GM12864 (cell line): ENCODE results near the gene PLVAP.
A peak's percentile ranks its signal among the peaks of the same experiment; 100 is the strongest.

Experiments used
- DNase-seq: peaks from one replicate; pipeline ENCODE4 v3.0.0-alpha.2; 2011; ENCODE audit warnings: low read depth
- H3K4me3 ChIP-seq: 2 replicates; pipeline ENCODE4 v1.5.1; 2011; ENCODE audit warnings: mild to moderate bottlenecking, low read depth, low read length, control low read depth
- TF ChIP-seq, protein P1 (sequence below): IDR thresholded peaks from 2 replicates; pipeline ENCODE4 v1.5.1; 2011; ENCODE audit warnings: low read depth, mild to moderate bottlenecking, moderate library complexity, low read length, control low read depth, inconsistent platforms; ENCODE audit errors: missing control alignments

The PLVAP gene

DNA sequence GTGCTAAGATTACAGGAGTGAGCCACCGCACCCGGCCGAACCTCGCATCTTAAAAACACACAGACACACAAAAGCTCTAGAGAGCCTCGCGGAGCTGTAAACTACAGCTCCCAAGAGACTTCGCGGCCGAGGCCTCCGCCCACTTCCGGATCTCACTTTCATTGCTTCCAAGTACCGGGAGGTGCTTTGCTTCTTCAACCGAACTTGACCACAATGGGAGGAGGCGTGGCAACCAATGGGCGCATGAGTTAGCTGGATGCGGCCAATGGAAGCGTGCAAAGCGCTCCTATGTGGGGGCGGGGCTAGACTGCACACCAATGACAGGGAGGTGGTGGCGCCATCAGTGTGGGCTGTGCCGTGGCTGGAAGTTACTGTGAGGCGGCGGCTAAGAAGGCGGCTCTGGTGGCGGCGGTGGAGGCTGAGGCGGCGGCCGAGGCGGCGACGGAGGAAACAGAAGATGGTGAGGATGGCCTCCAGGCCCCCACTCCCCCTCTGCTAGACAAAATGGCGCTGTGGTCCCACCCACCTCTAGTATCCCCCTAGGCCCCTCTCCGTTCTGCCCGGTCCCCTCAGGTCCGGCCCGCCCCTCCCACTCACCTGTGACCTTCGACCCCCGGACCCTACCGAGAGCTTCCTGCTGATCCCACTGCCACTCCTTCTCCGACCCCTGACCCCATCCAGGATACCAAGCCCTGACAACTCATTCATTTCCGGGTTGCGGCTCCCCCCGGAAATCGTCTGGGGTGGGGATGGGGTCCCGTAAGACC is 67.8 kb downstream of the PLVAP start, which contains the start of gene DDA1:
TSS of gene DDA1 (plus strand) at position 366 of the 767 bp plus-strand sequence. CDS start at position 458, 92 bp downstream.
- peak; percentile 100 for DNase-seq
- H3K4me3 ChIP-seq = peak within 1 kb of the TSS; percentile 75
- TF ChIP-seq, protein P1, sequence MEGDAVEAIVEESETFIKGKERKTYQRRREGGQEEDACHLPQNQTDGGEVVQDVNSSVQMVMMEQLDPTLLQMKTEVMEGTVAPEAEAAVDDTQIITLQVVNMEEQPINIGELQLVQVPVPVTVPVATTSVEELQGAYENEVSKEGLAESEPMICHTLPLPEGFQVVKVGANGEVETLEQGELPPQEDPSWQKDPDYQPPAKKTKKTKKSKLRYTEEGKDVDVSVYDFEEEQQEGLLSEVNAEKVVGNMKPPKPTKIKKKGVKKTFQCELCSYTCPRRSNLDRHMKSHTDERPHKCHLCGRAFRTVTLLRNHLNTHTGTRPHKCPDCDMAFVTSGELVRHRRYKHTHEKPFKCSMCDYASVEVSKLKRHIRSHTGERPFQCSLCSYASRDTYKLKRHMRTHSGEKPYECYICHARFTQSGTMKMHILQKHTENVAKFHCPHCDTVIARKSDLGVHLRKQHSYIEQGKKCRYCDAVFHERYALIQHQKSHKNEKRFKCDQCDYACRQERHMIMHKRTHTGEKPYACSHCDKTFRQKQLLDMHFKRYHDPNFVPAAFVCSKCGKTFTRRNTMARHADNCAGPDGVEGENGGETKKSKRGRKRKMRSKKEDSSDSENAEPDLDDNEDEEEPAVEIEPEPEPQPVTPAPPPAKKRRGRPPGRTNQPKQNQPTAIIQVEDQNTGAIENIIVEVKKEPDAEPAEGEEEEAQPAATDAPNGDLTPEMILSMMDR = no peak

DNA sequence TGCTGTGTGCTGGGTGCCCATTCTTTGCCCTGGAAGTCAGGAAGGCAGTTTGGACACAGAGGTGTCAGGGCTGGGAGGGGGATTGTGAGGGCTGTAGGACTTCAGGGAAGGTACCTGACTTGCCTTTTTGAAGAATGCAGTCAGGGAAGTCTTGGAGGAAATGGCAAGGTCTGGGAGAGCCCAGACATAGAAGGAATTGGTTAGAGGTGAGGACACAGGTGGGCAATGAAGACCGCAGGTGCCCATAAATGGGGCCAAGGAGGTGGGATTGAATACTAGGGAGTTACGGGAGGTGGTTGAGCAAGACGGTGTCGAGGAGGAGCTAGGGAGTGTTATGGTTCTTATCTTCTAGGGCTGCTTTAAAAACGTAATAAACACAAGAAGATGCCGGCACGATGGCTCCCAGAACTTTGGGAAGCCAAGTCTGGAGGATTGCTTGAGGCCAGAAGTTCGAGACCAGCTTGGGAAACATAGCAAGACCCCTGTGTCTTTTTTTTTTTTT is 69.2 kb downstream of the PLVAP start:
- TF ChIP-seq, protein P1 = no peak
- no peak for DNase-seq
- H3K4me3 ChIP-seq = no peak overlapping the region

DNA sequence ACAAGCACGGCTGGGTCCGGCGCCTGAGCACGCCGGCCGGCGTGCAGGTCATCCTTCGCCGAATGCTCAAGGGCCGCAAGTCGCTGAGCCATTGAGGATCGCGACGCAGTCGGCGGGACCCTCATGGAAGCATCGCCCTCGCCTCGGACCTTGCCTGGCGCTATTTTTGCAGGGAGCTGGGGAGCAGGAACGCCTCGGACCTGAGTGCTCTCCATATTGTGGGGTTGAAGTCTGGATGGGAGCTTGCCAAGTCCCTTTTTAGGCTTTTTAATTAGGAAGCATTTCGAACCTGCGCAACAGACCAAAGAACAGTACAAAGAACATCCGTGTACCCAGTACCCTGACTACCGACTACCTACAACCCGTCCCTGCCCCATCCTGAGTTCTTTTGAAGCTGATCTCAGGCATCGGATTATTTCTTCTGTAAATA is 70.8 kb downstream of the PLVAP start:
- H3K4me3 ChIP-seq = peak overlapping the region; percentile 82
- no peak for DNase-seq
- TF ChIP-seq, protein P1 = no peak

DNA sequence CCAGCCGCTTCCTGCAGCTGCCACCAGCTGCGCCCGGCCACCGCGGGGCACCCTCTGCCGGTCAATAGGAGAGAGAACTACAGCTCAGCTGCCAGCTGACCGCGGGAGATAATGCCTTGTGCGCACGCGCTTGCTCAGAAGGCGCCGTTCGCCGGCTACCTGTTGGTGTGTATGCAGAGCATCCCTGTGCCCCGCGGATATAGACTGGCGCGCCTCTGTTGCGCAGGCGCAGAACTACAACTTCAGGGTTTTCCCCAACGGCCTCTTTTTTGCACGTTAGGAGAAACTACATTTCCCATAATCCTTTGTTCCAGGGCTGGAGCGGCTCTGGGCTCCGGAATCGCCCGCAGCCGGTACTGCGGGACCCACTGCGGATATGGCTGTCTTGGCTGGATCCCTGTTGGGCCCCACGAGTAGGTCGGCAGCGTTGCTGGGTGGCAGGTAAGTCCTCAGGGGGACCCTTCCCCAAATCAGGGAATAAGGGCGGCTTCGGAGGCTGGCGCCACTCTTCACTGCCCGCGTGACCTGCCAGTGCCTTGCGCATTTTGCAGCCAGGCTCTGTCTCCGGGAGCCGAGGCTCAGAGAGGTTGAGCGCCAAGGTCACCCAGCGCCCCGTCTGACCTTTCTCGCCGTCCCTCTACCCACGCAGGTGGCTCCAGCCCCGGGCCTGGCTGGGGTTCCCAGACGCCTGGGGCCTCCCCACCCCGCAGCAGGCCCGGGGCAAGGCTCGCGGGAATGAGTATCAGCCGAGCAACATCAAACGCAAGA is 71.4 kb downstream of the PLVAP start, which contains the start of gene MRPL34:
TSS of gene MRPL34 (plus strand) at position 356 of the 768 bp plus-strand sequence. CDS start at position 377, 21 bp downstream.
- TF ChIP-seq, protein P1 = peak; percentile 79
- H3K4me3 ChIP-seq = peak within 1 kb of the TSS; percentile 82
- DNase-seq = peak; percentile 98

DNA sequence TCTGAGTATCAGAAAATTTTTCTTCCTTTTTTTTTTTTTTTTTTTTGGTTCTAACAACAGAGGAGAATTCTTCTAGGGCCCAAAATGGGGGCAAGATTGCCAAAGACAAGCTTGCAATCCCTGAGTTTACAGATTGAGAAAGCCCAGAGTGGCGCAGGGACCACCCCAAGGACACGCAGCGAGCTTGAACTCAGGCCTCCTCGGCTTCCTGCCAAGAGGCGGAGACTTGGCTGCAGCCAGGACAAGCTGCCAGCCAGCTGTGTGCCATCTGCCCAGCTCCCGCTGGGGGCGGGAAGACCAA is 72.0 kb downstream of the PLVAP start:
- TF ChIP-seq, protein P1 = no peak
- H3K4me3 ChIP-seq = peak overlapping the region; percentile 82
- DNase-seq = no peak

DNA sequence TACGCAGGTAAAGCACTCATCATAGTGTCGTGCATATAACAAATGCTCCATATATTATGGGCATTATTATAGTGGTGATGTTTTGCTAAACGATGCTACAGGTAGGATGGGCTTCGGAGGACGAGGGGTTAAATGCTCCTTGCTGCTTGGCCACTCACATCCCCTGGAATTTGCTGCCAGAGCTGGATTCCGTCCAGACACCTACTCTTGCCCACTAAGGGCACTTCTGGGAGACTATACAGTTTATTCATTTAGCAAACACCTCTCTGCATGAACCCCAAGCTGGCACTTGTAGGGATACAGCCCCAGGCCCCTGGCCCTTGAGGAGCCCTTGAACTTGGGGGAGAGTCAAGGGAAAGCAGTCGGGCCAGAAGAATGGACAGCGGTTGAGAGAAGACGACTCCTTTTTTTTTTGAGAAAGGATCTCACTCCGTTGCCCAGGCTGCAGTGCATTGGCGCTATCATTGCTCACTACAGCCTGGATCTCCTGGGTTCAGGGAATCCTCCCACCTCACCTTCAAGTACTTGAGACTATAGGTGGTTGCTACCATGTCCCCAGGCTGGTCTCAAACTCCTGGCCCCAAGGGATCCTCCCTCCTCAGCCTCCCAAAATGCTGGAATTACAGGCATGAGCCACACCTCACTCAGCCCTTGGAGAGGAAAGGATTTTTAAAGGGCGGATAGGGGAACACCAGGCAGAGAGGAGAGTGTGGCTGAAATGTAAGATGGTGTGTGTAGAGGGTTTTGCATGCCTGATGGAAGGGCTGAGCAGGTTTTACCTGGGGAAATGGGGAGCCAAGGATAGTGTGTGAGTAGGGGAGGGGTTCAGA is 72.5 kb downstream of the PLVAP start:
- H3K4me3 ChIP-seq = no peak overlapping the region; the same call in 1 of the 2 replicates
- DNase-seq = no peak
- TF ChIP-seq, protein P1 = no peak
